ENCODE measurements around the gene CHD2.
A peak's percentile ranks its signal among the peaks of the same experiment; 100 is the strongest.

CHD2 gene

GRCh38 chr15:92941668-92942067, 41.5 kb downstream of the CHD2 start:
- Histone ChIP-seq H3K36me3 (ENCODE audit: insufficient read depth, low read length) (peaks cover 95% of the 10 kb centered on the region), H3K9ac (ENCODE audit: low read depth, low read length, poor library complexity, severe bottlenecking) (no peak overlapping the region), H3K27me3 (ENCODE audit: insufficient read depth, low read length, poor library complexity, severe bottlenecking) (no peaks in the 10 kb centered on the region), H3K4me1 (ENCODE audit: insufficient read depth, low read length, poor library complexity, severe bottlenecking) (peaks cover 4% of the 10 kb centered on the region), H3K9me3 (ENCODE audit: insufficient read depth, low read depth, low read length) (no peaks in the 10 kb centered on the region), H2AFZ (ENCODE audit: low read length) (no peak overlapping the region), H3F3A (ENCODE audit: low read depth) (no peaks in the 10 kb centered on the region), H3K79me2 (ENCODE audit: insufficient read depth, low read length) (peaks cover 13% of the 10 kb centered on the region), H3K4me3 (ENCODE audit: low read length, poor library complexity, severe bottlenecking) (no peak overlapping the region), H4K20me1 (ENCODE audit: insufficient read depth, low read length, poor library complexity, severe bottlenecking) (peaks cover 31% of the 10 kb centered on the region), H3K9me2 (replicated peaks; ENCODE audit: low read depth, low read length) (no peaks in the 10 kb centered on the region), H3K4me2 (ENCODE audit: low read depth, low read length, poor library complexity, severe bottlenecking) (no peak overlapping the region)
- TF ChIP-seq EZH2phosphoT487 (IDR thresholded peaks at IDR 0.05; ENCODE audit: borderline replicate concordance) (no peak), CTCF (conservative IDR thresholded peaks at IDR 0.05; ENCODE audit: low read length) (no peak)

DNA sequence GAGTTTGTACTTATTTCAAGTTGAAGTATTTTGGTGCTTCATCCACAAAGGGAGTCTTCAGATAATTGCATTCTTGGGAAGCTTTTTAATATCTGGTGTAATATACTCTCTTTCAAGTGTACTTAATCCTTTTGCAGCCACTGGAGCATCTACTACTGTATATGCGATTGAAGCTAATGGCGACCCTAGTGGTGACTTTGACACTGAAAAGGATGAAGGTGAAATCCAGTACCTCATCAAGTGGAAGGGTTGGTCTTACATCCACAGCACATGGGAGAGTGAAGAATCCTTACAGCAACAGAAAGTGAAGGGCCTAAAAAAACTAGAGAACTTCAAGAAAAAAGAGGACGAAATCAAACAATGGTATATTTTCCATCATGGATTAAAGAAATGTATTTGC, 42.6 kb downstream of the CHD2 start:
- H3K27me3 ChIP-seq (ENCODE audit: insufficient read depth, low read length, poor library complexity, severe bottlenecking), result no peaks in the 10 kb centered on the region
- peaks cover 95% of the 10 kb centered on the region for H3K36me3 ChIP-seq (ENCODE audit: insufficient read depth, low read length)

DNA sequence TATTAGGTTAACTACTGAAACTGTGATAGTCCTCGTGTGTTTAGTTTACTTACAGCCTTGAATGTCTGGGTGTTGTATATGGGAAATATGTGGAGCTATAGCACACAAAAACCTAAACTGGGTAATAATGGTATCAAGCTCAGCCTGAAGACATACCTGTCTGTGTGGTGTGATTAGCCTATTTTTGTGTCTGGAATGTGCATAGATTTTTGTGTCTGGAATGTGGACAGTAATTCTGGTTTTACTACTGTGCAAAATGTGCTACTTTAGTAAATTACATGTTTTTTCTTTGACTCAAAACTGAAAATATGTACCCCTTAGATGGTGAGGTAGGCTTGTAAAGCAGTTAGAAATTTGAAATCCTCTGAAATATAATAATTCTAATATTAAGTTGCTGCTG, 43.5 kb downstream of the CHD2 start:
- Histone ChIP-seq H2AFZ (ENCODE audit: low read length) (no peak overlapping the region), H3K9ac (ENCODE audit: low read depth, low read length, poor library complexity, severe bottlenecking) (no peak overlapping the region), H4K20me1 (ENCODE audit: insufficient read depth, low read length, poor library complexity, severe bottlenecking) (peaks cover 13% of the 10 kb centered on the region), H3K4me1 (ENCODE audit: insufficient read depth, low read length, poor library complexity, severe bottlenecking) (no peaks in the 10 kb centered on the region), H3K79me2 (ENCODE audit: insufficient read depth, low read length) (0 out of 2 replicates have a peak, but pooled peaks cover 4% of the 10 kb centered on the region), H3K27me3 (ENCODE audit: insufficient read depth, low read length, poor library complexity, severe bottlenecking) (no peaks in the 10 kb centered on the region), H3F3A (ENCODE audit: low read depth) (no peaks in the 10 kb centered on the region), H3K4me3 (ENCODE audit: low read length, poor library complexity, severe bottlenecking) (no peak overlapping the region), H3K9me2 (replicated peaks; ENCODE audit: low read depth, low read length) (no peaks in the 10 kb centered on the region), H3K4me2 (ENCODE audit: low read depth, low read length, poor library complexity, severe bottlenecking) (no peak overlapping the region), H3K9me3 (ENCODE audit: insufficient read depth, low read depth, low read length) (no peaks in the 10 kb centered on the region; the same call in 1 of the 2 replicates), H3K36me3 (ENCODE audit: insufficient read depth, low read length) (peaks cover 95% of the 10 kb centered on the region)
- TF ChIP-seq EZH2phosphoT487 (IDR thresholded peaks at IDR 0.05; ENCODE audit: borderline replicate concordance), result no peak
- no peak for TF ChIP-seq CTCF (conservative IDR thresholded peaks at IDR 0.05; ENCODE audit: low read length)

More for the DNA sequence above, 42.6 kb downstream of the CHD2 start:
- TF ChIP-seq CTCF (conservative IDR thresholded peaks at IDR 0.05; ENCODE audit: low read length) (0 out of 2 replicates have a peak, but pooled peaks have one; percentile 20), EZH2phosphoT487 (IDR thresholded peaks at IDR 0.05; ENCODE audit: borderline replicate concordance) (no peak)
- H3K4me2 ChIP-seq (ENCODE audit: low read depth, low read length, poor library complexity, severe bottlenecking), result no peak overlapping the region
- H3K9me2 ChIP-seq (replicated peaks; ENCODE audit: low read depth, low read length), result no peaks in the 10 kb centered on the region
- H2AFZ ChIP-seq (ENCODE audit: low read length), result no peak overlapping the region
- H3F3A ChIP-seq (ENCODE audit: low read depth), result no peaks in the 10 kb centered on the region
- H3K9me3 ChIP-seq (ENCODE audit: insufficient read depth, low read depth, low read length), result no peaks in the 10 kb centered on the region
- H4K20me1 ChIP-seq (ENCODE audit: insufficient read depth, low read length, poor library complexity, severe bottlenecking), result peaks cover 22% of the 10 kb centered on the region
- H3K4me3 ChIP-seq (ENCODE audit: low read length, poor library complexity, severe bottlenecking), result no peak overlapping the region
- H3K4me1 ChIP-seq (ENCODE audit: insufficient read depth, low read length, poor library complexity, severe bottlenecking), result no peaks in the 10 kb centered on the region
- H3K79me2 ChIP-seq (ENCODE audit: insufficient read depth, low read length), result 0 out of 2 replicates have a peak, but pooled peaks cover 4% of the 10 kb centered on the region
- H3K9ac ChIP-seq (ENCODE audit: low read depth, low read length, poor library complexity, severe bottlenecking), result no peak overlapping the region

Data from Loucy (cell line).